Vagina (tissue), 2 donors: Measurements from ENCODE around the gene RSAD2.

Experiments
- CTCF ChIP-seq, 3 experiments: fragments of 450-650 bp in 2 of 3; fragments of 200-600 bp in 1 of 3; sonication (generic) in 1 of 3; IDR thresholded peaks; one replicate each; pipeline ENCODE4 v1.5.1; 2017 to 2019; ENCODE audit warnings: antibody characterized with exemption in 3 of 3, mild to moderate bottlenecking in 2 of 3, moderate library complexity in 2 of 3
- POLR2A ChIP-seq, 2 donors: fragments of 450-650 bp; IDR thresholded peaks; one replicate each; pipeline ENCODE4 v1.6.1; 2017; ENCODE audit warnings: antibody characterized with exemption in 2 of 2, mild to moderate bottlenecking in 2 of 2, moderate library complexity in 2 of 2

- TF ChIP-seq CTCF (IDR thresholded peaks at IDR 0.05) (no peak), POLR2A (IDR thresholded peaks at IDR 0.05) (no peak)
Observed at GRCh38 chr2:6876309-6876708, 1.3 kb upstream of the RSAD2 start.
